Stimulated activated CD8-positive, alpha-beta memory T cell treated with anti-CD3 and anti-CD28 coated beads, Interleukin-15, amount 100 ng/mL, for 1 hour (primary cell): ENCODE measurements around the gene RRAS.

Experiments used
- DNase-seq: peaks from one replicate; pipeline ENCODE4 v3.0.0-alpha.2; 2020; ENCODE audit warnings: low read depth

Gene RRAS

GRCh38 chr19:49594993-49595818 lies 44.7 kb downstream of the RRAS start:
- DNase-seq: no peak

- no peak for DNase-seq
Measured at GRCh38 chr19:49594157-49594992, 45.6 kb downstream of the RRAS start.

- peak; percentile 83 for DNase-seq
Measured at GRCh38 chr19:49593233-49594113, 46.5 kb downstream of the RRAS start.

GRCh38 chr19:49592486-49593232 lies 47.3 kb downstream of the RRAS start:
- DNase-seq: no peak

GRCh38 chr19:49591731-49592485 lies 48.0 kb downstream of the RRAS start:
- no peak for DNase-seq

- no peak for DNase-seq
Measured at GRCh38 chr19:49590971-49591730, 48.8 kb downstream of the RRAS start, which contains the start of gene PRR12. PRR12 (plus strand) TSS chr19:49591182; CDS start chr19:49591655, 473 bp downstream.

GRCh38 chr19:49590071-49590970 lies 49.6 kb downstream of the RRAS start:
- peak; percentile 91 for DNase-seq

- no peak for DNase-seq
Measured at GRCh38 chr19:49589502-49589905, 50.4 kb downstream of the RRAS start.

GRCh38 chr19:49588365-49589122 lies 51.4 kb downstream of the RRAS start:
- no peak for DNase-seq

- no peak for DNase-seq
Measured at GRCh38 chr19:49587227-49587626, 52.7 kb downstream of the RRAS start.
